ENCODE results near the gene CEACAM20.
"Not testable (repeated sequence)": the region's sequence is repeated elsewhere in the genome, so short reads cannot be mapped to it uniquely, and the experiment has no call there.

CEACAM20 gene

DNA sequence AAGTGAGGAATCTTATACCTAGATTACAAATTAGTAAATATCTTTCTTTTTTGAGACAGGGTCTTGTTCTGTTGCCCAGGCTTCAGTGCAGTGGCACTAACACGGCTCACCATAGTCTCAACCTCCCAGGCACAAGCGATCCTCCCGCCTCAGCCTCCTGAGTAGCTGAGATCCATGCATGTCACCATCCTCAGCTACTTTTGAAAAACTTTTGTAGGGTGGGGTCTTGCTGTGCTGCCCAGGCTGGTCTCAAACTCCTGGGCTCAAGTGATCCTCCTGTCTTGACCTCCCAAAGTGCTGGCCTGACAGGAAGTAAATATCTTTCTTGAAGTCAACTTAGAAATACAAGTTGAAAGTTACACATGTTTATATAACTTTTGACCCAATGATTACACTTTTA, 20.0 kb upstream of the CEACAM20 start:
- in situ Hi-C loops (cut with HindIII; ENCODE audit: low sequenced_read_pairs), result no loop called here

DNA sequence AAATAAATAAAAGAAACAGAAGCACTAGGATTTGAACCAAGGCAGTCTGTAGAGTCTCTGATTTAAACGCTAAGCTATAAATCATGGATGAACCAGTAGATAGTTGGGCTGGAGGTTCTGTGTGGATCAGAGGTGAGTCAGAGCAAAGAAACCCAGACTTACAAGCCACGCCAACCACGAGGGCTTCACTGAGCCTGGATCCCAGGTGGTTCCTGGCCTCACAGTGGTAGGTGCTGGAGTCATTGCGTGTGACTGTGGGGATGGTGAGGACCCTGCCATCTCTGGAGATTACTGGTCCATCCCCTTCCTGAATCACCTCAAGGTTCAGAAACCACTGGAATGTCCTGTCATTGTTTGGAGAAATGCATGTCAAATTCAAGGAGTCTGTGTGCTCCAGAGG, 19.3 kb upstream of the CEACAM20 start:
- in situ Hi-C loops (cut with HindIII; ENCODE audit: low sequenced_read_pairs), result no loop called here

DNA sequence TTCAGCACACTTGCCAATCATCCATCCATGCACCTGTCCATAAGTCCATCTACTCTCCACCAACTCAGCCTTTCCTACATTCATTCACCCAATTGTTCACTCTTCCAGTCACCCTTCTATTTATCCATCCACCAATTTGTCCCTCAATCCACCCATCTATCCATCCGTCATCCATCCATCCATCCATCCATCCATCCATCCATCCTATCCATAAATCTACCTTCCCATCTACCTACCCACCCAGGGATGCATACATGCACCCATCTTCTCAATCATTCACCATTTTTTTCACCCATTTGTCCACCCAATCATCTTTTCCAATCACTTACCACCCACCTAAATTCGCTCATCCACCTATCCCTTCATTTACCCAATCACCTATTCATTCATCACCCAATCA, 14.6 kb upstream of the CEACAM20 start:
- in situ Hi-C loops (cut with HindIII; ENCODE audit: low sequenced_read_pairs), result no loop called here

DNA sequence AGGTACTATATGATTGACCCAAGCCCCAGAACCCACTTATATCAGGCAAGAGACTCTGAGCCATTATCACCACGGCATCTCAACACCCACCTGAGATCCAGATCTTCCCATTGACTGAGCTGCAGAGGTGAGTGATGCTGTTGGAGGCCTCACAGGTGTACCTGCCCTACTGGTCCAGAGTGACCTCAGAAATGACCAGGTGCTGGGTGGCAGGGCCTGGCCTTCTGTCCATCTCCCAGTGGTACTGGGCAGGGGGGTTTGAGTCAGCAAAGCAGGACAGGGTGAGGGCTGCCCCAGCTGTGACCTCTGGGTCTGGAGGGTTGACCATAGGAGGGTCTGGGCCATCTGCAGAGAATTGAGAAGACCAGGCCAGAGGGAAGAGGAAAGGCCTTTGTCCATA, 13.2 kb upstream of the CEACAM20 start:
- in situ Hi-C loops (cut with HindIII; ENCODE audit: low sequenced_read_pairs), result no loop called here

DNA sequence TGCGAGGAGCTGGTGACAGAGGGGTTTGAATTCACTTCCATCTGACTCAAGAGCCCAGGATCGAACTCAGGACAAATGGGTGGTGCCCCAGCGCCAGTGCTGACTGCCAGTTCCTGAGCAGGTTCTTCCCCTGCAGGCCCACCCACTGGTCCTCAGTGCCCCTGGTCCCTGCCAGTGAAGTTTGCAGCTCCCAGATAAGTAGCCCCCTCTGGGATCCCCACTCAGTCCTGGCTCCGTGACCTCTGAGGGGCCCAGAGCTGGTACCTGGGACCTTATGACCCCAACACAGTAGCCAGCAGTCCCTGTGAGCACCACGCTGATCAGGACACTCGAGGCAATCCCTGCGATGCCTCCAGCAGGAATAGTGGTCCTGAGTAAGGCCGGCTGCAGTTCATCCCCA, 11.3 kb upstream of the CEACAM20 start:
- in situ Hi-C loops (cut with HindIII; ENCODE audit: low sequenced_read_pairs), result no loop called here

DNA sequence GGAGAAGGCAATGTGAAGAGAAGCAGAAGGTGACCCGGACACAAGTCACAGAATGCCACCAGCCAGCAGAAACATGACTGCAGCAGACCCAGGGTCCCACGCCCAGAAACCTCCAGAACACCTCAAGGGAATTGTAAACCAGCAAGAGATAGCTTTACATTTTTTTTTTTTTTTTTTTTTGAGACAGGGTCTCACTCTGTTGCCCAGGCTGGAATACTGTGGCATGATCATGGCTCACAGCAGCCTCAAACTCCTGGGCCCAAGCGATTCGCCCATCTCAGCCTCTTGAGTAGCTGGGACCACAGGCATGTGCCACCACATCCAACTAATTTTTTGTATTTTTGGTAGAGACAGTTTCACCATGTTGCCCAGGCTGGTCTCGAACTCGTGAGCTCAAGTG, 10.5 kb upstream of the CEACAM20 start:
- in situ Hi-C loops (cut with HindIII; ENCODE audit: low sequenced_read_pairs), result no loop called here

DNA sequence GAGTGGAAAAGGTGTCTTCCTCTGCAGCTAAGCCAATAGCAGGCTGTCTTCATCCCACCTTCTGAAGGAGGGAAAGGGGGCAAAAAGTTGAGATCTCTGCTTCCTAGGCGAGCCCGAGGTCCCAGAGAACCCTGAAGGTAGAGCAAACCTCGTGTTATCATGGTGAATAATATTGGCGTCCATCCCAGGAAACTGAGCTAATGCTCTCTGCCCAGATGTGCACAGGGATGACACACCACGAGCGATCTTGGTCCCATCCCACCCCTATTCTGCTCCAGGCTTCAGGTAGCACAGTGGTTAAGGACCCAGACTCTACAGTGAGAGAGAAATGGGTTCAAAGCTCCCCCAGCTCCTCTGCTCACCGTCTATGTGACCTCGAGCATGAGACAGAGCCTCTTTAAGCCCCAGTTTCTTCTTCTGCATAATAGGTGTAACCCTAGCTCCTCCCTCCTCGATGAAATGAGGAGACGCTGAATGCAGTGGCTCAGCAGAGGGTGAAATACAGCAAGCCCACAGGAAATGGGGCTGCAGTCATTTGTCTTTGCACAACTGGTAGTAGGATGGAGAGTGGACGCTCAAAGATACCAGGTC, 9.9 kb upstream of the CEACAM20 start:
- in situ Hi-C loops (cut with HindIII; ENCODE audit: low sequenced_read_pairs), result no loop called here

DNA sequence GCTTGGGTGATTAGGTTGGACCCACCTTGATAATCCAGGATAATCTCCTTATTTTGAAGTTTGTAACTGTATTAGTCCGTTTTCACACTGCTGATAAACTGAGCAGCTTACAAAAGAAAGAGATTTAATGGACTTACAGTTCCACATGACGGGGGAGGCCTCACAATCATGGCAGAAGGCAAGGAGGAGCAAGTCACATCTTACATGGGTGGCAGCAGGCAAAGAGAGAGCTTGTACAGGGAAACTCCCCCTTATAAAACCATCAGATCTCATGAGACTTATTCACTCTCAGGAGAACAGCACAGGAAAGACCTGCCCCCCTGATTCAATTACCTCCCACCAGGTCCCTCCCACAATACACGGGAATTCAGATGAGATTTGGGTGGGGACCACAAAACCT, 5.9 kb upstream of the CEACAM20 start:
- in situ Hi-C loops (cut with HindIII; ENCODE audit: low sequenced_read_pairs), result not testable (repeated sequence)

DNA sequence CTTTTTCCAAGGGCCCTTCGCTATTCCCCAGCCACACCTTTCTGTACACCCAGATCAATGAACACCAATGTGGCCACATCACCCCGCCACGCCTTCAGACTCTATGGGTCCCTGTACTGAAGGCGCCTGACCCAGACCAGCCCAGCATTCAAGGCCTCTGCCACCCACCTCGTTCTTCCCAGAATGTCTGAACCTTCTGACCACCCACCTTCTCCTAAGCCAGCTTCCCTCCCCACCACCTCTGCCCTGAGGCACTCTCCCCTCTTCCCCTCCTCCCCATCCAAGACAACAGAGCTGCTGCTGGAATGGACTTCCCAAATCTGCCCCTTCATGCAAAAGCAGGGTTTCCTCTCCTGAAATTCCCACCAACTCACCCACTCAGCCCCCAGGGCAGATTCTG, 3.3 kb upstream of the CEACAM20 start:
- in situ Hi-C loops (cut with HindIII; ENCODE audit: low sequenced_read_pairs), result no loop called here

DNA sequence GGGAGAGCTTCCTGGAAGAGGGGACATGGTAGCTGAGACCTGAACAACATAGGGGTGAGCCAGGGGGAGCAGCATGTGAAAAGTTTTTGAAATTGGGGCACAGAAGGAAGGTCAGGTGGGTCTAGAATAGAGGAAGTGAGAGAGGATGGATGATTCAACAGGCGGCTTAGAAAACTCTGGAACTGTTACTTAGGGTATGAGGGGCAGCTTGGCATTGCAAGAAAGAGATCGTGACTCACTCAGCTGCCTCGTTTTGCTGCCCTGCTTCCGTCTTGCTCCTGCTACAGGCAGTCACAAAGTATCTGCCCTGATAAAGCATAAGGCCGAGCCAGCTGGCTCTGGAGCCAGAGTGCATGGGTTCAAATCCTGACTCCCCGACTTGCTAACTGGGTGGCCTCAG, 1.3 kb upstream of the CEACAM20 start:
- in situ Hi-C loops (cut with HindIII; ENCODE audit: low sequenced_read_pairs), result no loop called here

DNA sequence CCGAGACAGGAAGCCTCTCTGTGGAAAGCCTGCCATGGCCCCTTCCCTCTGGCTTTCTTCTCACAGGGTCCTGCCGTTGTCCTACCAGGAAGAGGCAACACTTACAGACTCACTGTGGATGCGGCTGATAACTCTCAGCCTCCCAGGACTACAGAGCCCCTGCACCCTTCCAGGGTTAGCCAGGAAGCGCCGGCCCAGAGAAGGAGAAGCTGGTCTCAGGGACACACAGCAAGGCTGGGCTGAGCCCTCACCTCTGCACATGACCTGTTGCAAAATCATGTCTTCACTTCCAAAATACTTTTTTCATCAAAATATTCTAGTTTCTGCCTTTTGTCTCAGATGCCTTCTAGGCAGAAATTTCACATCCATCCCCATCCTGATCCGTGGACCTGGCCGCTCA, 1.9 kb downstream of the CEACAM20 start:
- in situ Hi-C loops (cut with HindIII; ENCODE audit: low sequenced_read_pairs), result no loop called here

DNA sequence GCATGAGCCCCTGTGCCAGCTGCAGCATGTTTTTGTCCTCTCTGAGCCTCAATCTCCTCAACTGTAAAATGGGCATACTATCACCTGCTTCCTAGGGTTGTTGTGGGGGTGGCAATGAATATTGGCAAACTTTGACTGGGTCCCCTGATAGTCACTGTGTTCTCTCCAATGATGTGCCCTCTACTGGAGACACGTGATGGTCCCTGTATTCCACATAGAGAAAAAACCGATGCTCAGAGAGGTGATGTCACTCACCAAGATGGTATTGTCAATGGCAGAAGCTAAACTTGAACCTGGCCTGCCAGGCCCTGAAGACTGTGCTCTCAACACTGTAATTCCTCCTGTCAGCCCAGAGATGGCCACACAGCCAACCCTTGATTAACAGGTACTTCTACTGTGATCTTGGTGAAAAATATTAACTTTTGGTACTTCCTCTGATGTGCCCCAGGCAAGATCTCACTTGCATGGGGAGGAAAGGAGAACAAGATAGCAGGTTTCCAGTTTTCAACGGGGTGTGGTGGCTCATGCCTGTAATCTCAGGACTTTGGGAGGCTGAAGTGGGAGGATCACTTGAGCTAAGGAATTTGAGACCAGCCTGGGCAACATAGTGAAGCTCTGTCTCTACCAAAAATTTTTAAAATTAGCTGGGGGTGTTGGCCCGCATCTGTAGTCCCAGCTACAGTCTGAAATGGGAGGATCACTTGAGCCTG, 3.6 kb downstream of the CEACAM20 start:
- in situ Hi-C loops (cut with HindIII; ENCODE audit: low sequenced_read_pairs), result no loop called here

DNA sequence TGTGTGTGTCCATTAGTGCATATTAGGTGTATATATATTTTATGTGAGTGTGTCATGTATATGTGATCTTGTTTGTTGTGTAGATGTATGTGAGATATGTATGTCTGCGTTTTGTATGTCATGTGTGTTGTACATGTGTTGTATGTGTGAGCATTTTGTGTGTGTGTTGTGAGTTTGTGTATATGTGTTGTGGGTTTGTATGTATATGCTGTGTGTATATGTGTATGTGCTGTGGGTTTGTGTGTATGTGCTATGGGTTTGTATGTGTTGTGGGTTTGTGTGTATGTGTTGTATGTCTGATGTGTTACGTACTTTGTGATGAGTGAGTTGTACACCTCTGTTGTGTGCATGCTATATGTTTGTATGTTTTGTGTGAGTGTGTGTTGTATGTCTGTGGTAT, 8.1 kb downstream of the CEACAM20 start:
- in situ Hi-C loops (cut with HindIII; ENCODE audit: low sequenced_read_pairs), result no loop called here

DNA sequence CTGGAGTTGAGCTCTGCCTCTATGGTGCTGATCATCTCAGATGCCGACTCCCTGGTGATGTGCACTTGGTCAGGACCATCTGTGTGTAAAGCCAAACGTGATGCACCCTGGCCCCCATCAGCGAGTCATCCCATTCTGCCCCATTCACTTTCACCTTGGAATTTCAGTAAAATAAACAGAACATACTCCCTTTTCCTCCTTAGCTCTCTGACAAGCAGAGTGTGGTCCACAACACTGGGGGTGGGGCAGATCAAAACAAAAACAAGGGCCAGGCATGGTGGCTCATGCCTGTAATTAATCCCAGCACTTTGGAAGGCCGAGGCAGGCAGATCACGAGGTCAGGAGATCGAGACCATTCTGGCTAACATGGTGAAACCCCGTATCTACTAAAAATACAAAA, 12.3 kb downstream of the CEACAM20 start:
- in situ Hi-C loops (cut with HindIII; ENCODE audit: low sequenced_read_pairs), result no loop called here

DNA sequence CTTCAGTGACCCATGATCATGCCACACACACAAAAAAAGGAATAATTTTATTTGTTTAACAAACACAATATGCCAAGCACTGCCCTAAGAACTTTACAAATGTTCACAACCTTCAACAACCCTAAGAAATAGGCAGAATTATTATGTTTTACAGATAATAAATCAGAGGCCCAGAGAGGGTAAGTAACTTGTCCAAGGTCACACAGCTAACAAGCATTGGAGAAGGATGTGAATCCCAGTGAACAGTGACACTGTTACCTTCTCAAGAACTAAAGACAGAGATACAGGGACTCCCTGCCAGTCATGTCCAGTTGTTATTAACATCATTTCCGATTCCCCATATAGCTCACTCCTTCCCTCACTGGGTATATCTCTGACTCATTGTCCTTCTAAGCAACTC, 13.6 kb downstream of the CEACAM20 start:
- in situ Hi-C loops (cut with HindIII; ENCODE audit: low sequenced_read_pairs), result no loop called here

DNA sequence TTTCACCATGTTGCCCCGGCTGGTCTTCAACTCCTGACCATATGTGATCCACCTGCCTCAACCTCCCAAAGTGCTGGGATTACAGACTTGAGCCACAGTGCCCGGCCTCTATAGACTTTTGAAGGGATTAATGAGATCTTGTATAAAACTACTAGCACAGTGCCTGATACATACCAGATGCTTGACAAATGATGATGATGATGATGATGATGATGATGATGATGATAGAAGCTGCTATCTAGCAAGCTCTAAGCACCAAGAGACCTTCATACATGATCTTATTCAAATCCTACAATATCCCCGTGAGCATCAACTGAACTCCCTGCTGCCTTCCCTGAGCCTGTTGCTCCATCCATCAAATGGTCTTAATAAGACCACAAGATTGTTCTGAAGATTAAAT, 14.4 kb downstream of the CEACAM20 start:
- in situ Hi-C loops (cut with HindIII; ENCODE audit: low sequenced_read_pairs), result no loop called here

DNA sequence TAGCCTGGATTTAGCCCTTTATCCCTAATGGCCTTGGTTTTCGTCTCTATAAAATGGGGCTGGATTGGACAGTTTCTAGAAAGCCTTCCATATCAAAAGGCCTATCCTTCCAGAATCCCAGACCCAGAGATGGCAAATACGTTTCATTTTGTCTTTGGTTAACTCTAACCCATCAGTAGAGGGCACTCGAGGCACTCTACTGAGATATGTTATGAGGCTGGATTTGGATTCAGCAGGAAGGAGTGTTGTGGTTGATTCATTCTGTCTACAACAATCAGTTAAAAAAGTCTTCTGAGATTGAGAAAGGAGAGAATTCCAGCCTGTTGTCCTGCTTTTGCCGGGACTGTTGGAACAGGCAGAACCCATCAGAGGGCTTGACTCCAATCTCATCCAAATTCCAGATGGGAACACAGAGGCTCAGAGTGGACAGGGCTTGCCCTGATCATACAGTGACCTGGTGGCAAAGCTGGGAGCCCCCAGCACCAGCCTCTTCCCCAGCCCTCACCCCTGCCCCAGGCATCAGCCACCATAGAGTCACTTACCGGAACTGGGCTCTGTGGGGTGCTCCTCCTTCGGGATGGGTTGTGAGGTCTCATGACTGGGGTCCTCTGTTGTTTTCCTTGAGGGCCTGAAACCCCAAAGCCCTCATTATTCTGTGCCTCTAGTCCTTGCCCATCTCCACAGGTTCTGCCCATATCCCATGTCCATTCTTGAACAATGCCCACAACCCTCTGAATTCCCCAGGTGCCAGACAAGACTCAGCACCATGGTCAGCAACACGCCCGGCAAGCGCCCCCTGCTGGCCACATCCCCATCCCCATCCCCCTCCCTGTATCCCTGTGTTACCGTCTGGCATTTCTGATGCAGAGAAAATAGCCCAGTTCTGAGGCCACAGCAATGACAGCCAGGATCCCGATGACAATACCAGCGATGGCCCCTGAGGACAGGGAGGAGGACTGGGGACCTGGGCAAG, 16.9 kb downstream of the CEACAM20 start:
- in situ Hi-C loops (cut with HindIII; ENCODE audit: low sequenced_read_pairs), result no loop called here

DNA sequence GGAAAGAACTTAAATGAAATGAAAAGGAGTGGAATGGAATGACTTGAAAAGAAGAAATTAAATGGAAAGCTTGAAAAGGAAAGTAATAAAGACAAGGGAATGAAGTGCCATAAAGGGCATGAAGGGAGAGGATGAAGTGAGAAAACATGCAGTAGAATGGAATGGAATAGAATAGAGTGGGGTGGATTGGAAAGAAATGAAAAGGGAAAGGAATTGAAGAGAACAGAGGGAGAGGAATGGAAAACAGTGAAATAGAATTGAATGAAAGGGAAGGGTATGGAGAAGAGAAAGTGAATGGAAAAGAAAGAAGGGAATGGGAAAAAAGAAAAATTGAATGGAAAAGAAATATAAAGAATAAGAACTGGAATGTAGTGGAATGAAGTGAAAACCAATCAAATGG, 20.0 kb downstream of the CEACAM20 start:
- in situ Hi-C loops (cut with HindIII; ENCODE audit: low sequenced_read_pairs), result no loop called here

DNA sequence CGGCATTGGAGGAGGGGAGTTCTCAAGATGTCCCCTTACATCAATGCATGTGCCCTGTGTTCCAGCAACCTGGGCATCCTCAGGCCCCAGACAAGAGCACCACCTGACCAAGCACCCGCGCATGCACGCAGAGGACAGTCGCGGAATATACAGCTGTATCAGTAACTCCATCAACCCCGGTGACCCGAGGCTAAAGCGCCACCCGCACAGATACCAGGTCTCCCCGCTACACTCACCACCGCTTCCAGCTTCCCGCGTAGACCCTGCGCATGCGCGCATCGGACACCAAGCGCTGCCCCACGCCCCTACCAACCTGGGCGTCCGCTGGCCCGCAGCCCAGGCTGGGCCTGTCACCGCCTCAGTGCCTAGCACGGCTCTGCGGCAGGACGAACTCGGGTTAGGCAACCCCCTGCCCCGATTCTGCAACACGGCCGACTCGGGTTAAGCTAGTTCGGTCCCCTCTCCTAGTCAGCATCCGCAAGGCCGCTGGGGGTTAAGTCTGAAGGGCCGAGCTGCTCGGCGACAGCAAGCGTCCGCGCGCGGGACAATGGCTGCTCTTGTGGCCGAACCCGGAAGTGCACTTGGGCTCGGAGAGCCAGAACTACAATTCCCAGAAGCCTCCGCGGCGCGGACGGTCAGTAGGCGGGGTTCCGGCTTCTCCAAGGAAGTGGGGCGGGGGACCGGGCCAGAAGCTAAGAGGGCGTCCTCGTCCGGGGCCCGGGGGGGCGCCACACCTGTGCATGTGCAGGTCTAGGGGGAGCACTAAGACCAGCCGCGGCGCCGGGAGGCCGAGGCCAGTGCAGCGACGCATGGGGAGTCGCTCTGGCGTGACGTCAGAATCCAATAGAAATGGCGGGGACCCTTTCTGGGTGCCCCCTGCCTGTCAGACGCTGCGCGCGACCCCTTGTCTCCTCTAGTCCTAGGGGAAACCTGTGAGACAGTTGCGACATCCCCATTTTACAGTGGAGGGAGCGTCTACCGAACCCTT, 29.2 kb downstream of the CEACAM20 start, which contains the start of gene ZNF180:
Gene ZNF180 (minus strand): TSS at position 561 of the 988 bp plus-strand sequence. CDS start 3,188 bp downstream, outside the sequence.
- in situ Hi-C loops (cut with HindIII; ENCODE audit: low sequenced_read_pairs), result no loop called here

DNA sequence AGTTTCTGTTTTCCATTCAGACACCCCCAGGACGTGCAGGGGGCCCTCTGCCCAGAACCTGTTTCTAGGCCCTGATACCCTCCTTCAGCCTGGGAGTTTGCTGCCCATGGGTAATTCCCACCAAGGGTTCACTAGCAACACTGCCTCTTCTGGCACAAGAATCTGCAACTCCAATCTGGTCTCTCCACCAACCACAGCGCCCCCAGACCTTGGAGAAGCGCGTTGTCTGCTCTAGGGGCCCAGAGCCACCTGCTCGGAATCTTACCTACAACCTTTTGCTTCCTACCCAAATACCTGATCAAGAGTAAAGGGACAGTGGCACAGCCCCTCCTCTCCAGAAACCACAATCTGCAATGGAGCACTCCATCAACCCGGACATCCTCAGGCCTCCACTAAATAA, 29.9 kb downstream of the CEACAM20 start:
- in situ Hi-C loops (cut with HindIII; ENCODE audit: low sequenced_read_pairs), result no loop called here

DNA sequence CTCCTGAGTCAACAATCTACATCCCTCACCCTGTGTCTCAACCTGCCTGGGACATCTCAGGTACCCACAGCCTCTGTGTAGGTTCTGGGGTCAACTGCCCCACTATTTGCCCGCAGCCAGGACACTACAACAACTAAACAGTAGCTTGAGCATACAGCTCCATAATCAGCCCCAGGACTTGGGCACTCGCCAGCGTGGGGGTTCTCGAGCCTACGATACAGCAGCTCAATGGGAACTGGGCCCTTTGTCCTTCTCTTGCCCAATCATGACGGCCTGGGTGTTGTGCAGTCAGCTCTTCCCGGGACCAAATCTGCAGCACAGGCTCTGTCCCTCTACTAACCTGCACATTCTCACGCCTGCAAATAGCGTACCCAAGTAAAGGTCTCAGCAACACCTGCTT, 30.5 kb downstream of the CEACAM20 start:
- in situ Hi-C loops (cut with HindIII; ENCODE audit: low sequenced_read_pairs), result no loop called here

Data from DLD1 (cell line).